Measurements from ENCODE around the gene MOCS3.

DNA sequence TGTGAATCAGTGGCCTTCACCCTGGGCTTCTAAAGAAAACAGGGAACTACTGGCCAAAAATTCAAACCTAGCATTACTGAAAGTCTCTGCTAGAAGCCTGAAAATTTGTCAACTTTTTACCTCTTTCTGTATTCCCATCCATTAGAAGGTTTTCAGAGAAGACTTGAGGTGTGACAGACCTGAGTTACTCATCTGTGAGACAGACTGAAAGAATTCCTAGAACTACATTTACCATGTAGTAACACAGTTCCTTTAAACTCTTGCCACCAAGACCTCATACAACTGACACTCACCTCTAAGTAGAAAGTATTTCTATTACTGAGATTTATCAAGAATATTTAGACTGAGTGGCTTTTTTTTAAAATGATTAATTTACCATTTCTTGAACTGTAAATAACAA lies 4.8 kb upstream of the MOCS3 start:
- TF ChIP-seq POLR2AphosphoS5 (IDR thresholded peaks at IDR 0.05; ENCODE audit: borderline replicate concordance, low read depth, low read length) (no peak), EZH2 (IDR thresholded peaks at IDR 0.05) (no peak), FOXP2 (optimal IDR thresholded peaks at IDR 0.05; ENCODE audit: control extremely low read depth, extremely low read length, insufficient read depth) (no peak)

Data from SK-N-MC (cell line).